Neuron (in vitro differentiated cells): ENCODE measurements around the gene ANAPC4.
"Not testable (repeated sequence)": the region's sequence is repeated elsewhere in the genome, so short reads cannot be mapped to it uniquely, and the experiment has no call there.

Experiments used
- H2AFZ ChIP-seq: one replicate; pipeline ENCODE4 v1.6.1; 2013; ENCODE audit warnings: low read depth, mild to moderate bottlenecking, inconsistent platforms, low read length, moderate library complexity
- H3K27me3 ChIP-seq: one replicate; pipeline ENCODE4 v1.6.1; 2013; ENCODE audit warnings: low read length; ENCODE audit not compliant: insufficient read depth
- H3K36me3 ChIP-seq: one replicate; pipeline ENCODE4 v1.6.1; 2013; ENCODE audit warnings: low read length; ENCODE audit not compliant: insufficient read depth
- H3K4me1 ChIP-seq: one replicate; pipeline ENCODE4 v1.6.1; 2013; ENCODE audit warnings: low read length; ENCODE audit not compliant: insufficient read depth
- H3K4me3 ChIP-seq: 2 replicates; pipeline ENCODE4 v1.5.1; 2013; ENCODE audit warnings: mild to moderate bottlenecking, low read length, moderate library complexity
- H3K9me3 ChIP-seq: one replicate; pipeline ENCODE4 v1.6.1; 2013; ENCODE audit warnings: low read length

Gene ANAPC4

GRCh38 chr4:25376754-25377571 is at the start of gene ANAPC4:
Gene ANAPC4 (plus strand): TSS chr4:25377263. CDS start chr4:25377428, 165 bp downstream.
- Histone ChIP-seq H3K4me1 (peaks cover 7% of the 10 kb centered on the region), H3K27me3 (no peaks in the 10 kb centered on the region), H3K36me3 (peaks cover 9% of the 10 kb centered on the region), H2AFZ (peak within 1 kb of the TSS; percentile 75), H3K4me3 (peak within 1 kb of the TSS; percentile 93), H3K9me3 (no peaks in the 10 kb centered on the region)

GRCh38 chr4:25328463-25328862 is 48.6 kb upstream of the ANAPC4 start:
- H3K4me1 ChIP-seq, H3K36me3 ChIP-seq, H2AFZ ChIP-seq, H3K4me3 ChIP-seq, H3K27me3 ChIP-seq, H3K9me3 ChIP-seq: not testable (repeated sequence)

- Histone ChIP-seq H2AFZ (no peak overlapping the region), H3K27me3 (no peaks in the 10 kb centered on the region)
Observed at GRCh38 chr4:25330335-25330734, 46.7 kb upstream of the ANAPC4 start.

GRCh38 chr4:25330905-25331808 is 45.9 kb upstream of the ANAPC4 start:
- no peaks in the 10 kb centered on the region for H3K27me3 ChIP-seq
- no peaks in the 10 kb centered on the region for H3K9me3 ChIP-seq

More at GRCh38 chr4:25330335-25330734, 46.7 kb upstream of the ANAPC4 start:
- H3K4me1 ChIP-seq, result no peaks in the 10 kb centered on the region
- H3K36me3 ChIP-seq, result peaks cover 5% of the 10 kb centered on the region
- H3K9me3 ChIP-seq, result no peaks in the 10 kb centered on the region
- no peak overlapping the region for H3K4me3 ChIP-seq

GRCh38 chr4:25343671-25344070 is 33.4 kb upstream of the ANAPC4 start:
- no peaks in the 10 kb centered on the region for H3K27me3 ChIP-seq
- no peaks in the 10 kb centered on the region for H3K4me1 ChIP-seq
- H2AFZ ChIP-seq, result no peak overlapping the region
- H3K36me3 ChIP-seq, result peaks cover 4% of the 10 kb centered on the region
- no peak overlapping the region for H3K4me3 ChIP-seq
- H3K9me3 ChIP-seq, result no peaks in the 10 kb centered on the region

More at GRCh38 chr4:25330905-25331808, 45.9 kb upstream of the ANAPC4 start:
- Histone ChIP-seq H2AFZ (no peak overlapping the region), H3K4me3 (no peak overlapping the region), H3K36me3 (peaks cover 5% of the 10 kb centered on the region), H3K4me1 (no peaks in the 10 kb centered on the region)

GRCh38 chr4:25345744-25346143 is 31.3 kb upstream of the ANAPC4 start:
- Histone ChIP-seq H2AFZ (no peak overlapping the region), H3K4me3 (no peak overlapping the region), H3K36me3 (no peaks in the 10 kb centered on the region), H3K27me3 (no peaks in the 10 kb centered on the region), H3K4me1 (no peaks in the 10 kb centered on the region), H3K9me3 (no peaks in the 10 kb centered on the region)

- Histone ChIP-seq H3K4me1 (no peaks in the 10 kb centered on the region), H2AFZ (no peak overlapping the region), H3K36me3 (no peaks in the 10 kb centered on the region), H3K9me3 (no peaks in the 10 kb centered on the region), H3K4me3 (no peak overlapping the region), H3K27me3 (no peaks in the 10 kb centered on the region)
Observed at GRCh38 chr4:25346913-25347312, 30.1 kb upstream of the ANAPC4 start.

GRCh38 chr4:25347473-25347872 is 29.6 kb upstream of the ANAPC4 start:
- H2AFZ ChIP-seq, result no peak overlapping the region

GRCh38 chr4:25347971-25348370 is 29.1 kb upstream of the ANAPC4 start:
- no peaks in the 10 kb centered on the region for H3K9me3 ChIP-seq
- no peak overlapping the region for H3K4me3 ChIP-seq
- no peaks in the 10 kb centered on the region for H3K4me1 ChIP-seq
- H3K27me3 ChIP-seq, result no peaks in the 10 kb centered on the region
- H3K36me3 ChIP-seq, result no peaks in the 10 kb centered on the region
- H2AFZ ChIP-seq, result no peak overlapping the region

More at GRCh38 chr4:25347473-25347872, 29.6 kb upstream of the ANAPC4 start:
- Histone ChIP-seq H3K4me3 (no peak overlapping the region), H3K36me3 (no peaks in the 10 kb centered on the region), H3K4me1 (no peaks in the 10 kb centered on the region), H3K27me3 (no peaks in the 10 kb centered on the region), H3K9me3 (no peaks in the 10 kb centered on the region)

GRCh38 chr4:25350561-25350960 is 26.5 kb upstream of the ANAPC4 start:
- H3K27me3 ChIP-seq, result no peaks in the 10 kb centered on the region
- no peaks in the 10 kb centered on the region for H3K9me3 ChIP-seq
- no peaks in the 10 kb centered on the region for H3K4me1 ChIP-seq
- H3K36me3 ChIP-seq, result no peaks in the 10 kb centered on the region
- no peak overlapping the region for H2AFZ ChIP-seq
- no peak overlapping the region for H3K4me3 ChIP-seq

GRCh38 chr4:25351777-25352416 is 25.2 kb upstream of the ANAPC4 start:
- H3K27me3 ChIP-seq, result no peaks in the 10 kb centered on the region
- no peaks in the 10 kb centered on the region for H3K4me1 ChIP-seq
- H3K4me3 ChIP-seq, result no peak overlapping the region
- no peaks in the 10 kb centered on the region for H3K9me3 ChIP-seq
- no peak overlapping the region for H2AFZ ChIP-seq
- no peaks in the 10 kb centered on the region for H3K36me3 ChIP-seq

- Histone ChIP-seq H2AFZ (no peak overlapping the region), H3K36me3 (peaks cover 3% of the 10 kb centered on the region), H3K9me3 (peaks cover 5% of the 10 kb centered on the region), H3K4me1 (no peaks in the 10 kb centered on the region), H3K27me3 (no peaks in the 10 kb centered on the region), H3K4me3 (no peak overlapping the region)
Observed at GRCh38 chr4:25356068-25356467, 21.0 kb upstream of the ANAPC4 start.
